Measurements from ENCODE around the gene CFL1.
"Not testable (repeated sequence)": the region's sequence is repeated elsewhere in the genome, so short reads cannot be mapped to it uniquely, and the experiment has no call there.

The CFL1 gene

DNA sequence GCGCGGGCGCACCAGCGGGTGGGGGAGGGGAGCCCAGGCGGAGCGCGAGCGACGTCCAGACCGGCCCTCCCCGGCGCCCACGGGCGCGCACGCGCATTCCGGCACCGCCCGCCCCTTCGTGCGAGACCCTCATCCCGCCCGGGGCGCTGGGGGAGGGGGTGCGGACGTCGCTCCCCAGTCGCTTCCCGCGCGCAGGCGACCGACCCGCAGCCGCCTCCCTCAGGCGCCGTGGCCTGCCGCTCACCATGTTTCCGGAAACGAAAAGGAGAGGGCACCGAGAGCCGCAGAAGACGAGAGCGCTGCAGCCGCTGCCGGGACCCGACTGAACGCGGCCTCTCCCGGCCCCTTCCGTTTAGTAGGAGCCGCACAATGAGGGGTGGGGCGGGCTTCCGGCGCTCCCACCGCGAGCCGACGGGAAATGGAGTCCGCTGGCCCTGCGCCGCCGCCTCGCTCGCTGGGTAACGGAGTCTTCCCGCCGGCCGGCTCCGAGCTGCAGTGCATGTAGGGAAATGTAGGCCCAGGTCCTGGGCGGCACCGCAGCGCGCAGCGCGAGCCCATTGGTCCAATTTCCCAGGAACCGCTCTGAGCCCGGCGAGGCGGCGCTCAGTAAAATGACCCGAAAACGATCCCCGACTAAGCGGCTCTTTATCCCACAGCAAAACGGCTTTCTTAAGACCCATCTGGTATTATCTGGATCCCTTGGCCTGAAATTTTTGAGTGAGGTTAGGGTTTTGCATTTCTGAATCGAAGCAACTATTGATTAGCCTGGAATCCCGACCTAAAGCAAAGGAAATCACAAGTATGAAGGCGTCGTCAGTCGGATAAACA is at the start of gene CFL1:
TSS of gene CFL1 (minus strand) at position 328 of the 828 bp plus-strand sequence. CDS start at position 247, 81 bp downstream.
- peak; percentile 89 for DNase-seq

DNA sequence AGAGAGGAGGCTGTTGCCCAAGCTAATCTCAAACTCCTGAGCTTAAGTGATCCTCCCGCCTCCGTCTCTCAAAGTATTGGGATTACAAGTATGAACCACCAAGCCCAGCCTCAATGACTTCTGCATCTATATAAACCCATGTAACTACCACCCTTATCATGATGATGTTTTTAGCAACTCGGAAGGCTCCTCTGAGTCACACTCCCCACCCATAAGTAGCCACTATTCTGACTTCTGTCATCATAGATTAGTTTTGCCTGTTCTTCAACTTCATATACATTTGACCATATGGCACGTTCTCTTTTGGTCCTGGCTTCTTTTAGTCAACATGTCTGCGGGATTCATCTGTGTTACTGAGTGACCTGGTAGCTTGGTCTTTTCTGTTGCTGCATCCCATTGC is 48.6 kb upstream of the CFL1 start:
- DNase-seq = no peak

DNA sequence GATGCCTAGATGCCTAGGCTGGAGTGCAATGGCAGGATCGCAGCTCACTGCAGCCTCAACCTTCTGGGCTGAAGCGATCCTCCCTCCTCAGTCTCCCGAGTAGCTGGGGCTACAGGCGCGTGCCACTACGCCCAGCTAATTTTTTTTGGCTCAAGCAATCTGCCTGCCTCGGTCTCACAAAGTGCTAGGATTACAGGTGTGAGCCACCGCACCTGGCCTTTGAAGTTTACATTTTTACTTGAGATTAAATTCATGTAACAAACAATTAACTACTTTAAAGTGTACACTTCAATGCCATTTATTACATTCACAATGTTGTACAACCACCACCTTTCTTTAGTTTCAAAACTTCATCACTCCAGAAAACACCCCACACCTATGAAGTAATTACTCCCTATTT is 45.7 kb upstream of the CFL1 start:
- DNase-seq = no peak

DNA sequence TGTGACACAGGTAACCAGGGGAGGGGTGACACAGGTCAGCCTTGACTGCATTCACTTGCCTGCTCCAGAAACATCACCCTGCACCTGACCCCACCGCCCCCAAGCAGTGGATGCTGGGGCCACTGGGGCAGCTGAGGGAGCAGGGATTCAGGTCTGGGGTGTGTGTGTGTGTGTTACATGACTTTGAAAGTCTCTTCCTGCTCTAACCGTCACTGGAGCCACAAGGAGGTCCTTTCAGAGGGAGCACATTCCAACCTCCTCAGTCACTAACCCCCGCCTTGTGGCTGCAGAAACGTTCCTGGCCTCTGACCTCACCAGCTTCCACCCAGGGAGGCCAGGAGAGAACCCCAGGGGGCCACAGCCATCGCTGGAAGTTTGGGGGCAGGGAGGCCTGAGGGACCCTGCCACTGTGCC is 45.1 kb upstream of the CFL1 start:
- no peak for DNase-seq

DNA sequence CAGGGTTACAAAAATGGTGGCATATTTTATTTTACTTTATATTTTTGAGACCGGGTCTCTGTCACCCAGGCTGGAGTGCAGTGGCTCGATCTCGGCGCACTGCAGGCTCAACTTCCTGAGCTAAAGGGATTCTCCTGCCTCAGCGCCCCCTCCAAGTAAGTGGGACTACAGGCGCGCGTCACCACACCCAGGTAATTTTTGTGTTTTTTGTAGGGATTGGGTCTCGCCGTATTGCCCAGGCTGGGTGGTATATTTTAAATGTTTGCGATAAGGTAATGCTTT is 42.9 kb upstream of the CFL1 start:
- no peak for DNase-seq

DNA sequence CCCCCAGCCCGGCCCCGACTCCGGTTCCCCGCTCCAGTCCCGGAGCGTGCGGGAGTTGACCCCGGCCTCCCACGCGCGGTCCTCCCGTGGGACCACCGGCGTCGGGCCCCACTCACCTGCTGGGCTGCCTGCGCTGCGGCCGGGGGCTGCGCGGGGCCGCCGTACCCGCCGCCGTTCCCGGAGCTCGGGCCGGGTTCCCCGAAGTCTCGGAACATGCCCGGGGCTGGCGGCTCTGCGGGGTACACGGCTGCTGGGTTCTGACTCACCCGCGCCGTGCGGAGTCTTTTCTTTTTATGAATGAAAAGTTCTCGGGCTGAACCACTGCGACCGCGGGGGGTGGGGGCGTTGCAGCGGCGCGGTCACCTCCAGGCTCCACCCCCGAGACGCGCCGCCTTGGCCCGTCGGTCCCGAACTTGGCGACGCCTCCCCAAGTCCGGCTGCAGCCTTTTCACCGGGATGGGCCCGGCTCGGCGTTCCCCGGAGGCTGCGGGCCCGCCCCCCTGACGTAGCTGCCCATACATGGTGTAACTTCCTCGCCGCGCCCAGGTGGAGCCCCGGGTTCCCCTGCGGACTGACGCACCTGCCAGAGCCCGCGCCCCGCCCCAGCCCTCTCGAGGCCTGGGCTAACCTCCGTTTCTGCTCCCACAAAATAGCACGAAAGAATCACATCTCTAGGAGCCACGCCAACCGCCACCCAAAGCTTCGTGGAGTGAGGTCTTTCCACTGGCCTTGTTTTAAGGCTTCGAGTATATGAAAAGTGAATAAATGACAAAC is 42.3 kb upstream of the CFL1 start, which contains the start of gene FOSL1:
TSS of gene FOSL1 (minus strand) at position 264 of the 774 bp plus-strand sequence. CDS start at position 215, 49 bp downstream.
- DNase-seq = peak; percentile 56

DNA sequence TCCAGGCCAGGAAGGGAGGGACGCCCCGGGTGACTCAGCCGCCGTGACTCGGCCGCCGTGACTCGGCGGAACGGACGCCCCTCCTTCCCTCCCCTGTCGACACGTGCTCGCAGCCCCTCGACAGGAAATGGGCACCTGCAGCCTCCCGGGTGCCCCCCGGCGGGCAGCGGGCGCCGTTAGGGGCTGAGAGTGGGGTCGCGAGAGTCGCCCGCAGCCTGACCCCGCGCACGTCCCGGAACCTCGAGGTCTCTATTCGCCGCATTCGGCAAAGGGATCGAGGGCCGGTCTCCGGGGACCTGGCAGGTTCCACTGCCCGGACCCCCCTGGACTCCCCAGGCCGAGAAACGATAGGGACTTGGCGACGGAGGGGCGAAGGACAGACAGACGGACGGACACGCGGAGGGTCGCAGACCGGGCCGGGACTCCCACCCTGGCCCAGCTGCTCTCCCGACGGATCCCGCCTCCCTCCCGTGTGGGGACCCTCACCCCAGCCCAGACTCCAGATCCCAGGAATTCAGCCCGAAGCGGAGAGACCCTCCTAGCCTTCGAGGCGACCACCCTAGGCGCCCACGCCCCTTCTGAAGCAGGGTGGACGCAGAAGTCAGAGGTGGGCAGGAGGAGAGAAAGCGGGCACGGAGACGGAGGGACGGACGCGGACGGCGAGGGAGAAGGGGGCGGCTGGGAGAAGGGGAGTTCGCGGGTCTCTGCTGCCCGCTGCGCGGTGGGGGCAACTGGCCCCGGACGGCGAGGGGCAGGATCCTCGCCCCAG is 41.6 kb upstream of the CFL1 start:
- no peak for DNase-seq

DNA sequence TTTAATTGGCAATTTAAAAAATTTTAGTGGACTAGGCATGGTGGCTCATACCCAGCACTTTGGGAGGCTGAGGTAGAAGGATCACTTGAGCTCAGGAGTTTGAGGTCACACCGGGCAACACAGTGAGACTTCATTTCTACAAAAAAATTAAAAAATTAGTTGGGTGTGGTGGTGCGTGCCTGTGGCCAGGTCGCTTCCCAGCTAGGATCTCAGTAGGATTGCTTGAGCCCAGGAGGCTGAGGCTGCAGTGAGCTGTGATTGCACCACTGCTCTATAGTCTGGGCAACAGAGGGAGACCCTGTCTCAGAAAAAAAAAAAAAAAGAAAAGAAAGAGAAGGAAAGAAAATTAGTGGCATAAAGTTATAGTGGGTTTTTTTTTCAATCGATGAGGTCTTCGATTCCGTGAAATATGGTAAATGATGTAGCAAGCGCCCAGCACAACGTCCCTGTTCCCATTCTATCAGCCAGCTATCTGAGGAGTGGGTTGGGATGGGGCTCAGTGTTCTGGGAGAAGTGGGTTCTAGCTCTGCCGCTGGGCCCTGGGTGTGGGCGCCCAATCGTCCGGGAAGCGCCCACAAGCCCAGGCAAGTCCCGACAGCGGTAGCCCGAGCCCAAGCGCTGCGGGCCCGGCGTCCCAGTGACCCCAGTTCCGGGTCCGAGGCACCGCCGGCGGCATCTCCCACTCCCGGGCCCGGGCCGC is 40.8 kb upstream of the CFL1 start:
- no peak for DNase-seq

DNA sequence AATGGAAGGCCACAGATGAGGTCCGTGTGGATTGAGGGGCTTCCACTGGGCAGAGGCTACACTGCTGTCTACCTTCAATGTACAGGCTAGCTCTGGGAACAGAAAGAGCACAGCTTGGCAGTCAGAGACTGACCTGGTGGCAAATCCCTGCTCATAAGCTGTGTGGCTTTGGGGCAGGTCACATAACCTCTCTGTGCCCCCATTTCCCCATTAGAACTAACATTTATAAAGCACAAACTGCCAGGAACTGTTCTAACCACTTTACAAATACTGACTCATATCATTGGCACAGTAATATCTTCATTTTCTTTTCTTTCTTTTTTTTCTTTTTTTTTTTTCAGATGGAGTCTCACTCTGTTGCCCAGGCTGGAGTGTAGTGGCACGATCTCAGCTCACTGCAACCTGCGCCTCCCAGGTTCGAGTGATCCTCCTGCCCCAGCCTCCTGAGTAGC is 39.1 kb upstream of the CFL1 start:
- no peak for DNase-seq

DNA sequence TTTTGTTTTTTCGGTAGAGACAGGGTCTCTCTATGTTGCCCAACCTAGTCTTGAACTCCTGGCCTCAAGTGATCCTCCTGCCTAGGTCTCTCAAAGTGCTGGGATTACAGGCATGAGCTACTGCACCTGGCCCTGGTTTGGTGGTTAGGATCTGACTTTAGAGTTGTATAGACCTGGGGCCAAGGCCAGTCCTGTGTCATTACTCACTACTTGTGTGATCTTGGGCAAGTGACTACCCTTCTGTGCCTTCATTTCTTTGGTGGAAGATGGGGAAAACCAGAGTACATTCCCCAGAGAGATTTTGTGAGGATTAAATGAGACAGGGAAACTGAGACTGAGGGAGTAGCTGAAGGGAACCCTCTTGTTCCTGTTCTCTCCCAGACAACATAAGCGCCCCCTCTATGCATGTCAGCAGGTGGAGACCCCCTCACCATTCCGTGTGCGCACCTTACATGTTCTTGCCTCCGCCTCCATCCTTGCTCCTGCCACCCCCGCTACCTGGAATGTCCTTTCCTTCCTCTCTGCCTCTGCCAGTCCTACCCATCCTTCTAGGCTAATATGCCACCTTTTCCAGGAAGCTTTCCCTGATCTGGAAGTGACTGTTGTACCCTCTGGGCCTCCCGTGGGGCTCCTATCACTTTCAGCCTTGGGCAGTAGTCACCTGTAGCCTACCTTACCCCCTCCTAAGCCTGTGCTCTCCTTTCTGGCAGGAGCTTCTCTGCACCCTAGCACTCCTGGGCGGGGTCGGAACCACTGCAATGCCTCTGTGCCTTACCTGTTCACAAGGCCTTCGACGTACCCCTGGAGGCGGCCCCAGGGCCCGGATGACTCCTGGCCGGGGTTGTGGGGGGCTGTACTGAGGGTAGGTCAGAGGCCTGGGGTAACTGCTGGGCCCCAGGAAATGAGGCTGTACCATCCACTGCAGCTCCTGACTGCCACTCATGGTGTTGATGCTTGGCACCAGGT is 38.3 kb upstream of the CFL1 start:
- no peak for DNase-seq

DNA sequence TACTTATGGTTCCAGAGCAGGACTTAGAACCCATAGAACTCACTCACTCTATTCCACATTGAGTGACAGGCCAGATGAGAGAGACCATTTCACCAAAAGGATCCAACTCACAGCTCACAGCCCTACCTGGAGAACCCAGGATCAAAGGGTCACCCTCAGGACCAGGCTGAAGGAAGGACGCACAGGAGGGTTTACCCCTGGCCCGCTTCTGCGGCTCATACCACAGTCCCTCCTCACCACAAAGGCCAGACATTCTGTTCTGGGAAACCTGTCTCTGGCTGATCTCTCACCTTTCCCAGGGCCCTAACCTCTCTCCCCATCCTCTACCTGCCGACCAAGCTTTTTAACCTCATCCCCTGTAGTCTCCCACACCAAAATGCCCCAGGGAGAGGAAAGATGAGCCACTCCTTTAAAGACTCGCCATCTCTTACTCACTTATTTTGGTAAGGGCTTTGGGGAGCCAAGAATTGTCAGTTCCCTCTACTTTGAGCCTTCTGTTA is 37.6 kb upstream of the CFL1 start:
- DNase-seq = no peak

DNA sequence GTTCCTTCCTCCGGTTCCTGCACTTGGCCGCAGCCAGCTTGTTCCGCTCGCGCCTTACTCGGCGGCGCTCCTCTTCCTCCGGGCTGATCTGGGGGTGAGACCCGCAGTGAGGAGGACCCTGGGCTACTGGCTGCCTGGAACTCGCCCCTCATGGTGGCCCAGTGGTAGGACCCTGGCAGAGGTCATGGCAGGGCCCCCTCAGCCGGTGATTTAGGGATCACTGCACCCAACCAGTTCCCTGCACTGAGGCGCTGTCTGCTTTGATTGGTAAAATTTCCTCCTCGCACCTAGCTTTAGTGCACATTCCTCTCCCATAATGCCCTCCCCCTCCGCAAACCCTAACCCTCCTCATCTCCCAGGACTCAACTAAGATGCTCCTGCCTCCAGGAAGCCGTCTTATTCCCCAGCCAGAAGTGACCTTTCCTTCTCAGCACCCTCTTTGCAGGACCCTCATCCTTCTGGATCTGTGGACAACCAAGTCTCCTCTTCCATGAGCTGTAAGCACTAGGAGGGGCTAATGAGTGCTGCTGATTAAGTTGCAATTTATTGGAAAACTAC is 36.1 kb upstream of the CFL1 start:
- DNase-seq = no peak

DNA sequence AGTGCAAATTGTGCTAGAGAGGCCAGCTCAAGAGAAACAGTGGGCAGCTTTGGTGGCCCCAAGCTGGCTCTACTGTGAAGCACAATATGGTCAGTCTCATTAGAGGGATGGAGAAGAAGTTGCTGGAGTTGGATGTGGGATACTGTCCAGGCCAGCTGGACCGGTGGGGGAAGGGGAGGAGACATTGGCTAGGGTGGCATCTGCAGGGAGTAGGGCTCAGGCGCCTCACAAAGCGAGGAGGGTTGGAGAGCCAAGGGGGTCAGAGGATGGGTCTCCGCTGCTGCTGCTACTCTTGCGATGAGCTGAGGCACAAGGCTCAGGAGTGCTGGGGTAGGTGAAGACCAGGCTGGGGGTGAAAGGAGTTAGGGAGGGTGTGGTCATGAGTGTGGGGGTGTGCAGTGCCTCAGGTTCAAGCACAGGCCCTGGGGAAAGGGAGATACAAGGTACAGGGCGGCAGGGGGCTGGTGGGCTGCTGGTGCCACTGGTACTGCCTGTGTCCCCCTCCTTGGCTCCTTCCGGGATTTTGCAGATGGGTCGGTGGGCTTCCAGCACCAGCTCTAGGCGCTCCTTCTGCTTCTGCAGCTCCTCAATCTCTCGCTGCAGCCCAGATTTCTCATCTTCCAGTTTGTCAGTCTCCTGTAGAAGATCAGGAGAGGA is 34.8 kb upstream of the CFL1 start:
- no peak for DNase-seq

DNA sequence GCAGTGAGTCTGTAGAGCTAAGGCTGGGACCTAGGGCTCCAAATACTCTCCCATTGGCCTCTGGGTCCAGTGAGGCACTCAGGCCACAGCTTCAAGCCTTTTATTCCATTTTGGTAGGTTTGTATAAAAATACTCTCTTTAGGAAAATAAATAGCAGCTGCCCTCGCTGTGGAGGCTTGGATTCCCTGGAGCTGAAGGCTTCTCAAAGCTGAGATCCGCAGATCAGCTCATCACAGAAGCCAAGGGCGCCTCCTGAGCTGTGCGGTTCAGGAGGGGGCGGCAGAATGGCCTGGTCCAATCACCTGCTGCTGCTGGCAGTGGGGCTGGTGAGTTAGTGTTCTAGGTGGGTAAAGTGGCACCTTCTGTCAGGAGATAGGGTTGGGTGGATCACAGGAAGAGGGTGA is 34.2 kb upstream of the CFL1 start:
- DNase-seq = not testable (repeated sequence)

DNA sequence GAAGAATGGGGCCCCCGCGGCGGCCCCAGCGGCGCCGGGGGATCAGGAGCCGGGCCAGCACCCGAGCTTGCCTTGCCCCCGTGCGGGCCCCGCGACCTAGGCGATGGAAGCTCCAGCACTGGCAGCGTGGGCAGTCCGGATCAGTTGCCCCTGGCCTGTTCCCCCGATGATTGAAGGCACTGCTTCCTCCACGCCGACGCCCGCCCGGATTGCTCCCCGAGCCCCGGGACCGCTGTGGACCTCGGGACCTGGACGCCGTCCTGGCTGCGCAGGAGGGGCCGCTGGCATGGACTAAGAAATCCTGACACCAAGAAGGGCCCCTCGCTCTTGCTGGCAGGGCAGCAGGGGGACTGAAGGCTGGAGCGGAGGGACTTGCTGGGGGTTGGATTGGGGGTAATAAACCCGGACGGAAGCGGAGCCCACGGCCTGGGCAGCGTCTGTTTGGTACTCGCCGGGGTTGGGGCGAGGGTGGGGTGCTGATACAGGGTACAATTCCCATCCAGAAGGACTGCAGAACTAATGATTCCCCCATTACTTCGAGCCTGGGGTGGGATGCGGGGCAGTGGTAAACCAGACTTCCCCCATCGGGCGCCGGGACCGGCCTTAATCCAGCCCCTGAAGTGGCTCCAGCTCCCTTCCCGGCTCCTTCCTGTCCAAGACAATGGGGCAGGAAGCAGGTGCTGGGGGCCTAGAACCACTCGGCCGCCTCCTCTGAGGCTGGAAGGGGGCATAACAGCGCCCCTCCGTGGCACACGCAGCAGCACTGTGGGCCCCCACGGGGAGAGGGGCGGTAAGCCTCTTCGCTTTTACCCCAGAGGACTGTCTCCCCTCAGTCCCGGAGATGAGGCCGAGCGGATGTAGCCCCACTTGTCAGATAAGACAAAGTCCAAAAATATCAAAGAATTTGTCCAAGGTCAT is 33.5 kb upstream of the CFL1 start:
- DNase-seq = no peak

DNA sequence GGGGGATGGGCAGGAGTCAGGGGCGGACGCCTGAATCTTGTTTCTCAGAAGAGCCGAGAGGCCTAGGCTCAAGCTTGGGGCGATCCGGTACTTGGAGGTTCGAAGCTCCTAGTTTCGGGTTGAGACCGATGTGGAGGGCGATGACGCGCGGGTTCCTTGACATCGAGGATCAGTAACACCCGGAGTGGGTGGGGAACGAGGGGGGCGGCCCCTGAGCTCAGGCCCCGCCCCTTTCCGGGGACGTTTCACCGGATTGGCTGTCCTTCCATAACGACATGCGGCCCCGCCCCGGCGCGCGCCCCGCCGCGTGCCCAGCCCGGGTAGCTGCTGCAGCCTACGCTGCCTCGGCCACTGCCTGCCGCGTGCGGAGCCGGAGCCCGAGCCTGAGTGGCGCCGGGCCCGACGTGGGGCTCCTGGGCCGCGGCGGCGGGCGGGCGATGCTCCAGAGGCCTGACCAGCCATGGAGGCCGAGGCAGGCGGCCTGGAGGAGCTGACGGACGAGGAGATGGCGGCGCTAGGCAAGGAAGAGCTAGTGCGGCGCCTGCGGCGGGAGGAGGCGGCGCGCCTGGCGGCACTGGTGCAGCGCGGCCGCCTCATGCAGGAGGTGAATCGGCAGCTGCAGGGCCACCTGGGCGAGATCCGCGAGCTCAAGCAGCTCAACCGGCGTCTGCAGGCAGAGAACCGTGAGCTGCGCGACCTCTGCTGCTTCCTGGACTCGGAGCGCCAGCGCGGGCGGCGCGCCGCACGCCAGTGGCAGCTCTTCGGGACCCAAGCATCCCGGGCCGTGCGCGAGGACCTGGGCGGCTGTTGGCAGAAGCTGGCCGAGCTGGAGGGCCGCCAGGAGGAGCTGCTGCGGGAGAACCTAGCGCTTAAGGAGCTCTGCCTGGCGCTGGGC is 32.6 kb upstream of the CFL1 start, which contains the start of gene CCDC85B:
TSS of gene CCDC85B (plus strand) at position 350 of the 895 bp plus-strand sequence. CDS start at position 461, 111 bp downstream.
- peak; percentile 89 for DNase-seq

DNA sequence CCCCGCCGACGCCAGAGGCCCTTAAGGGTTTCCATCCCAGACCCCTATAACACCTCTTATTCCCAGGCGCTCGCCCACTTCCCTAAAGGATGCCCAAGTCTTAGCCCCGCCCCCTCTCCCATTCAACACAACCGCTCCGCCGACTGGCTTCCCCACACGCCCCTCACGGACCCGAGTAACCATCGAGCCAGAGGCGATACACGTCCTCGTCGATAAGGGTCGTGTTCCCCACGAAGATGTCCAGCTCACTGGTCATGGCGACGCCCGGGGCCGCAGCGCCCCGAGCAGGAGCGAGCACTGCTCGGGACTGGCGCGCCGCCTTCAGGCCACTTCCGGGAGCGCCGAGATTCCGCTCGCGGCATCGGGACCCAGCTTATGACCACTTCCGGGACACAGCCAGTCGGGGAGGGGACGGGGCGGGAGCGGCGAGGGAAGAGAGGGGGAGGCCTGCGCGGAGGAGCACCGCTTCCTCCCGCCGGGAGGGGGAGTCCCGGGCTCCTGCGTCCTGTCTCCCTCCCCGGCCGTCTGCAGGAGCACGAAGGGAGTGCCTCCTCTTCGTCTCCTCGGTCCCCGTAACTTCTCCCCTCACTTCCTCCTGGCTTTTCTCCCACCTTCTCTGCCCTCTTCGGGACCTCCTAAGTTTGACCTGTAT is 30.3 kb upstream of the CFL1 start, which contains the start of gene FIBP:
TSS of gene FIBP (minus strand) at position 309 of the 652 bp plus-strand sequence. CDS start at position 256, 53 bp downstream.
- peak; percentile 91 for DNase-seq
